GM12878 (cell line): ENCODE results near the gene ERP27.

Experiments
- ATF3 ChIP-seq: IDR thresholded peaks from 2 replicates; pipeline ENCODE4 v1.6.1; 2011; ENCODE audit warnings: low read depth, mild to moderate bottlenecking, low read length, moderate library complexity, borderline replicate concordance; ENCODE audit errors: extremely low read depth
- CTCF ChIP-seq, 3 experiments: IDR thresholded peaks in 2 of 3; conservative IDR thresholded peaks in 1 of 3; 2 replicates each; pipeline ENCODE4 v1.5.1; 2011; ENCODE audit warnings: low read depth in 3 of 3, low read length in 3 of 3, mild to moderate bottlenecking in 3 of 3, control low read depth in 2 of 3, moderate library complexity in 2 of 3, inconsistent platforms in 1 of 3, mixed read lengths in 1 of 3; ENCODE audit not compliant: control insufficient read depth in 2 of 3, insufficient read depth in 1 of 3; ENCODE audit errors: extremely low read depth in 1 of 3
- HDAC6 ChIP-seq: fragments of 200-600 bp; sonication (generic); IDR thresholded peaks from one replicate; pipeline ENCODE4 v1.8.0; 2017; ENCODE audit warnings: antibody characterized with exemption; ENCODE audit not compliant: unreplicated experiment
- KAT2A ChIP-seq: conservative IDR thresholded peaks from 2 replicates; pipeline ENCODE4 v1.6.1; 2011; ENCODE audit warnings: low read depth, low read length; ENCODE audit not compliant: control insufficient read depth
- POLR2A ChIP-seq: IDR thresholded peaks from 2 replicates; pipeline ENCODE4 v1.6.1; 2011; ENCODE audit warnings: low read depth, mild to moderate bottlenecking, low read length
- POLR2AphosphoS5 ChIP-seq: IDR thresholded peaks from 2 replicates; pipeline ENCODE4 v1.6.1; 2011; ENCODE audit warnings: mild to moderate bottlenecking, low read length, inconsistent platforms
- SRF ChIP-seq, 2 experiments: IDR thresholded peaks; 2 replicates each; pipeline ENCODE4 v1.6.1; 2011; ENCODE audit warnings: low read depth in 2 of 2, low read length in 2 of 2, mild to moderate bottlenecking in 1 of 2, moderate library complexity in 1 of 2

- TF ChIP-seq HDAC6 (no peak), CTCF (IDR thresholded peaks at IDR 0.05 in 2 of 3, conservative IDR thresholded peaks at IDR 0.05 in 1 of 3; ENCODE audit: control insufficient read depth in 2 of 3, extremely low read depth in 1 of 3, insufficient read depth in 1 of 3, low read depth in 3 of 3, low read length in 3 of 3) (no peak), SRF (IDR thresholded peaks at IDR 0.05; ENCODE audit: low read depth in 2 of 2, low read length in 2 of 2) (no peak), ATF3 (no peak), KAT2A (no peak), POLR2A (no peak), POLR2AphosphoS5 (no peak)
Measured at GRCh38 chr12:14979468-14979867, 41.1 kb upstream of the ERP27 start.
